NCI-H2107 treated with DMSO at 0.1 percent for 48 hours (cell line): Measurements from ENCODE around the gene PLAC1.

Experiments used
- DNase-seq: peaks from one replicate; lab custom pipeline; 2025; ENCODE audit not compliant: unreplicated experiment; lab: John Stamatoyannopoulos, UW

Gene PLAC1

DNA sequence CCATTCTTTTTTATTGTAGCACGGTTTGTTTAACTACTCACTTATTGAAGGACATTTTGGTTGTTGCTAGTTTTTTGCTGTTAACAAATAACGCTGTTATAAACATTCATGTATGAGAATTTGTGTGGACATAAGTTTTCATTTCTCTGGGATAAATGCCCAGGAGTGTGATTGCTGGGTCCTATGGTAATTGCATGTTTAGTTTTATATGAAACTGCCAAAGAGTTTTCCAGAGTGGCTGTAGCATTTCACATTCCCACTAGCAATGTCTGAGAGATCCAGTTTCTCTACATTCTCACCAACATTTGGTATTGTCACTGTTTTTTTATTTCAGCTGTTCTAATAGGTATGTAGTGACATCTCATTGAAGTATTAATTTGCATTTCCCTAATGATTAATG is 66.8 kb downstream of the PLAC1 start:
- DNase-seq = no peak

DNA sequence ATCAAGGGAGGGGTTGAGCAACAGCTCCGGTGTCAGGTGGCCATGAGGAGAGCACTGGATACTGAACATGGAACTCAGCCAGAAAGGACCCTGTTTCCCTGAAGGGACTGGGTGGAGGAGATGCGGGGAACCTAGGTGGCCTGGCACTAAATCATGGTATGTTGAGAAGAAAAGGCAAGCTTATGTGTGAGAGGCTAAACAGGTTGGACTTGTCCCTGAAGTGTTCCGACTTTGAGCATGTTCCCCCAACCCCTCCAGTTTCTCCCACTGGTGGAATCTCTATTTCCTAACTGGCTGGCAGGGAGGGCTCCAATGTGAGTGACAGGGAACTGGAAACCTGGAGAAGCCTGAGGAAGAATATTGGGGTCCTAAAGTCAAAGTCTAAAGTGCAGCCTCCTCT is 69.5 kb downstream of the PLAC1 start:
- DNase-seq = no peak

DNA sequence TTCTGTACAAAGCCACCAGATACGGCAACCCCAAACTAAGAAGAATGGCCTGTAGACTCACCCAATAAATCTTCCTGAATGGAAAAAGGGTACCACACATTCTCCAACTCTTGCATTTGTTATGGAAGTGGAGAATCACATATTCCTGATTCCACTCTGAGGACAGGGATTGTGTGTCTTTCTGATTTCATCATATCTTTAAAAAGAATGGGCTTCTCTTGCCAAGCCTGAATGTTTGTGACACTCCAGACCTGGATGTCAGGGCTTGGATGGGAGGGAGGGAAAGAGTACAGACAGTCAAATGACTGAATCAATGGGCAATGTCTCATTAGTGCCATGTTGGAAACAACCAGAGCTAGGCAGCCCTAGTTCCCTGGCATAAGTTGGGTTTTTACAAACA is 77.4 kb downstream of the PLAC1 start:
- DNase-seq = no peak

DNA sequence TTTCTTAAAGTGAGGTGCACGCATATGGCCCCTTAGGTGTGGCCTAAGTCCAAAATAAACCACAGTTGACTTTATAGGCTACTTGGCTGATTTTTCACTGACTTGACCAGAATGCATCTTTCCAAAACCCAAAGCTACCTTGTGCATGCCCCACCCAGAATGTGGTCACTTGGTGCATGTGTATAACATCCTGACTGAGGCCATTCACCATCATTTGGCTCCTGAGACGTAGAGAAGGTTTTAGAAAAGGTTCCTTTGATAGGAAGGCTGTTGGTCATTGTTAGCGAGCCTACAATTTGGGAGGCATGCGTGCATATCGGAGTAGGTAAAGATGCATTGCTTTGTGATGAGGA is 84.6 kb downstream of the PLAC1 start:
- no peak for DNase-seq

DNA sequence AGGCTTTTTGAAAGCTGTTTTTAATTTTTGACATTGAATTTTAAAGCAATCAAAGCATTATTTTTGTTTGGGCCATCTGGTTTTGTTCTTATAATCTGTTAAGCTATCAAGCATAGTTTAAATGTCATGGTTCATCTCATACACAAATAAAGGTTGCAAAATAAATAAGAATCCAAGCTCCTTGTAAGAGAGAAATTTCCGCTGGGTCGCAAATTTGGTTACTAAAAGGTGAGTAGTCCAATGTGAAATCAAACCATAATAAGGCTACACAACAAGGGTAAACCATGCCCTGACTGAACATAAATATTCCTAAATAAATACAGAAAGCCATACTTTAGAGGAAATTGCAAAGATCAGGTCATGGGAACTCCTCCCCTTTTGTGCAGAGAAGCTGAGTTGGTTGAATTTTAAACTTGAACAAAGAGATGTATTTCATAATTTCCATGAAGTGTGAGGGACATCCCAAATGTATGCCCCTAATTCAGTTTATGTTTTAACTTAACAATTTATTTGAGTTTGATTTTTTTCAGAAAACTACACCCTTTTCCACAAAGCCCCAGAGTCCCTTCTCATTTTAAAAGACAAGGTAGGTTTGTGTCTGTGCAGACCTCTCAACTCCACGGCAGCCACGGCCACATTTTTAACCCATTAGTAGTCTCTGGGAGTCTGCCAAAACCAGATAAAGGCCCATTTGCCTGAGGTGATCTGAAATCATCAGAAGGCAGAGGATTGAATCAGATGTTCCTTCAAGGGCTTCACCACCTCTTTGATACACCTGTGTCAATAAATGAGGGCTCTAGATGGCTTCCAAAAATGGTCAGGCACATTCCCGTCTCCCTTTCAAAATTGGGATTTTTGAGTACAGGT is 85.2 kb downstream of the PLAC1 start:
- no peak for DNase-seq

DNA sequence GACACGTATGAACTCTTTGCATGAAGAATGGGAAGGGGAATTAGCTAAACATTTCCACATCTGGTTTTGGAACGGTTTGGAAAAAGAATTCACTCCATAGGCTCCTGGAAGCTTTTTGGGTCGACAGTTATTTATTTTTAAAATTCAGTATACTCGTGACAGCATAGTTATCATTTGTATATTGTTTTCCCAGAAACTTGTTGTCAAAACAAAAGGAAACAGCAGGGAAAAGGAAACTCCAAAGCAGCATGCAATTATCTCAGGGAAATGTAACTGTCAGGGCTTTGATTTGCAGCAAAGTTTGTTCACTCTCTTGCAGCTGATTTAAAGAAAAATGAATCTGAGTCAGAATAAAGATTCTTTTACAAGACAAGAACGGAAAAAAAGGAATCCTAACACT is 86.5 kb downstream of the PLAC1 start:
- no peak for DNase-seq

DNA sequence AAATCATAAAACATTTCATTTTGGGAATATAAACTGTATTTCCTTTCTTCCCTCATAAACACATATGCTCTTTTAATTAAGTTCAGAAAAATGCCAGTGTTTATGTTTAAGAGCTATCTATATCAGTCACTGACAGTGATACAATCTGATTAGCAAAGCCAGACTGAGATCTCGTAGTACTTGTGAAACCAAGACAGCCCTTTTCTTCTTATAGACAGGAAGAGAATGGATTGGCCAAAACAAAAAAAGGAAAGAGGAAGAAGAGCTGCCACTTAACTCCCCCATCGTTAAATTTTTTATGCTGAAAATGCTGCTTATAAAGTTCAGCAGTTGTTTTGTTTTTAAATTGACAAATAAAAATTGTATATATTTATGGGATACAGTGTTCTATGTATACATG is 87.4 kb downstream of the PLAC1 start:
- no peak for DNase-seq

DNA sequence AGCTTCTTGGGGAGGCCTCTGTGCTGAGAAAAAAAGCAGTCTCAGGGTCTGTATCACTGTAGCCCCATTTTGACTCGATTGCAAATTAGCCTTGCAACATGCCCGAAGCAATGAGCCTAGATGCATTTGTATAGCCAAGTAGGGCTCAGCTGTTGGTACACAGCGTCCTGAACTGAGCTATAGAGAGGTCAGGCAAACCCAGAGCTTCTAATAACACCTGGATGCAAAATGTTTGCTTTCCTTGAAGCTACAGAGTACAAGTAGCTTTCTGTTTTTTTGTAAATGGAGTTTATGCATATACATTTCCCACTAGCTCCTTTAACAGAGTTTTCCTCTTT is 87.8 kb downstream of the PLAC1 start:
- DNase-seq = no peak

DNA sequence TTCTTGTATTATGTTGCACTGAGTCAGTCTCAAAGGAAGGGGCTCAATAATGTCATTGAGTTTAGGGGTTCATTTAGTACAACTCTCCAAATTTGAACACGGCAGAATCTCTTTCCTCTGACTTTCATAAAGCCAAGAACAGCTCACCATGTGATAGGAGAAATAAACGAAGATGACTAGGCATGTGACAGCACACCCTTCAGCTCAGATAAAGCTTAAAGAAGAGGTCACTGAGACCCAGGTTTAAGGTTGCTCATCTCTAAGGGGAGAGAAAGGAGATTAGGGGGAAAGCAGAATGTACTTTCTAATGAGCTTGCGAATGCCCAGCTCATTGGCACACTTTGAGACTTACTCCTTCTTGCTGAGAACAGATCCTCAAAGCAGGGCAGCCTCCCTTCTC is 89.0 kb downstream of the PLAC1 start:
- no peak for DNase-seq

DNA sequence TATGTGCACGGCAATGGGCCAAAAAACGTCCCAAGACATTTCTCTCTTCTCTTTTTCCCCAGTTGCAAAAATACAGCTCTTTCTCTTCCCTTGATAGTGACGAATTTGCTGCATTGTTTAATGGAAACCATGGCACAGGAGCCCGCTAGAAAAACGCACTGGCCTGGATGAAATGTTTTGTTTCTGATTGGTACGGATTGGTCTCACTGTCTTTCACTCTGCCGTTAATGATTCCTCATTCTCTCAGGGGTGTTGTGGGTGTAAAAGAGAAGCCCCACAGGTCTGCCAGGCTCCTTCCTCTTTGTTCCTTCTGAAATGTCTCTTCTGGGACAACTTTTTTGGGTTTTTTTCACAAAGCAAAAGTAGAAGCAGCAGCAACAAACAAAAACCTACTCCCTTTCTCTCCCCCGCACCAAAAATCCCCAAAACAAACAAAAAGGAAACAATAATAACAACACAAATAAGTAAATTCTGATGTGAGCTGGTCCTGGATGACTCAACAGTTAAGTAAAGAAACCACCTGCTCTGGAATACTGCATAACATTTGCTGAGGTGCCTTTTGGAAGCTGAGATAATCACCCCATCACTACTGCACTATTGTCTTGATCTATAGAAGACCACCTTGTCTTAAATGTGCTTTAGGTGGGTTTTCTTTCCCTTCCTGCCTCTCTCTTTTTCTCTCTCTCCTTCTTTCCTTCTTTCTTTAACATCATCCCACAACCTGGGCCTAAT is 89.8 kb downstream of the PLAC1 start:
- DNase-seq = no peak

DNA sequence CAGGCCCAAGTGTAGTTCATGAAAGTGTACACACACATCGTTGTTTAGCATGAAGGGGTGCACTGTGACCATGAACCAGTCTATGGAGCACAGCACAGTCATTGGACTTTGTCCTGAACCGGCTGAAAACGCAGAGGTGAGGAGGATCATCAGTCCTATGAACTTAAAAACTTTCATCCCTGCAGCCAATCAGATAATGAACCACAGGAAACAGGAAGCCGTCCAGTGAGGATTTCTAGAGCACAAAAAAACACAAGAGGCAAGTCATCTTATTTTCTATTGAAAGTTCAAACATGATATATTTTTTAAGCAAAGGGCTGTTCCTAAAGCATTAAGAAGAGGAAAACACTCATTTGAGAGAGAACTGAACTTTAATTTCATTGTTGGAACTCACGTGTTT is 91.8 kb downstream of the PLAC1 start:
- no peak for DNase-seq

DNA sequence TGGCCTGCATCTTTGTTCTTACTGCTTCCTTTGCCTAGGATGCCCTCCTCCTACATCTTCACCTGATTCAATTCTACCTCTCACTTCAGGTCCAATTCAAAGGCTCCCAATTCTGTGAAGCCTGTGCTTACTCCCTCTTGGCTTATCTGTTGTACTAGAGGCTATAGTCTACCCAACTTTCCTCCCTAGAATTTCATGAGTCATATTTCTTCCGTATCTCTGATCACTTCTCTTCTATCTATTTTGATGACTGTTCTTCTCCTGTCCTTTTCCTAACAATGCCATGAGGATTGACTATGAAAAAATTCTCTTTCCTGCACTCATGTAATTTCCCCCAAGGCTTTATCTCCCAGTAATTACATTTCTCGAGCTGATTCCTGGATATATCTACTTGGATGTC is 96.3 kb downstream of the PLAC1 start:
- DNase-seq = no peak

DNA sequence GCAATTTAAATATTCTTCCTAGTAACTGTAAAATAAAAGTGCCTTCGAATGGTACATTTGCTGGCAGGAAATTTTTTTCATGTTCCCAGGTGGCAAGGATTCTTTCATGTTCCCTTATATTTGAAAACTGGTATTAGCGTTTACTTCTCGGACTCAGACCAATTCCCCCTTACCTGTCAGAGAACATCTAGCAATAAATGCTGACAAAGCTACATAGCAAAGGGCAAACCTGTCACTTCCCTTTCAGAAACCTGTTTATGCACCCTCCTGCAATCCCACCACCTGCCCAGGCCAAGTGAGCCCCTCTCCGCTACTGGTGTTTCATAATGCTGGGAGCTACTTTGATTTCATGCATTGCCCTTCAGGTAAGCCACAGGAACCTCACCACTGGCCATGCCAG is 100.1 kb downstream of the PLAC1 start:
- no peak for DNase-seq

DNA sequence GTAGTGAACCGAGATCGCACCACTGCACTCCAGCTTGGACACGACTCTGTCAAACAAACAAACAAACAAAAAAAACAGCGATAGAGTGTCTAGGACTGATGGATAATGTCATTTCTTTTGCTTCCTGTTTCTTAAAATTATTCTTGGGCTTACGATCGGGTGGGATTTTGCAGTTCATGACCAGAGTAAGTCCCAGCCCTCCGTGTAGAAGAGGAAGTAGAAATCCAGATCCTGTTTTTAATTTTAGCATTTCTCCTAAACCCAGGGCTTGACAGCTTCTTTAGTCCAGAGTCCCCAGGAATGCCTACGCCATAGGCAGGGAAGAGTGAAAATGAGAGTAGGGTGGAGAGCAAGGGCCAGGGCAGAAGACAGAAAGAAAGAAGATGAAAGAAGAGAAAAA is 104.0 kb downstream of the PLAC1 start:
- DNase-seq = no peak

DNA sequence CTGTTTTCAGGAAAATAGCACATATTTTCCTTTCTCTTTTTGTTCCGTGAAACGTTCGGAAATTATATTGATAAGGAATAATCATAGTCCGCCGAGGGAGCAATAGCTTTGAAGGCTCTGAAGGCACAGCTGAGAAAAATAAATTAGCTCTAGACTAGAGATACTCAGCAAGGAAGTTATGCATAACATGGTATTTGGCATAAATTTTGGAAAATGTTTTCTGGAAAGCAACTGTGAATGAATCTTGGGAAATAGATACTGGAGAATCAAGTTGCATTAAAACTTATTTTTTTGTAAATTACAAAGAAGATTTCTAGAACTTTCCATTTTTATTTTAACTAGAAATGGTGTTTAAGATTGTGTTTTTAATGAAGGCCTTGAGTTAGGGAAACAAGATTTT is 105.9 kb downstream of the PLAC1 start:
- no peak for DNase-seq

DNA sequence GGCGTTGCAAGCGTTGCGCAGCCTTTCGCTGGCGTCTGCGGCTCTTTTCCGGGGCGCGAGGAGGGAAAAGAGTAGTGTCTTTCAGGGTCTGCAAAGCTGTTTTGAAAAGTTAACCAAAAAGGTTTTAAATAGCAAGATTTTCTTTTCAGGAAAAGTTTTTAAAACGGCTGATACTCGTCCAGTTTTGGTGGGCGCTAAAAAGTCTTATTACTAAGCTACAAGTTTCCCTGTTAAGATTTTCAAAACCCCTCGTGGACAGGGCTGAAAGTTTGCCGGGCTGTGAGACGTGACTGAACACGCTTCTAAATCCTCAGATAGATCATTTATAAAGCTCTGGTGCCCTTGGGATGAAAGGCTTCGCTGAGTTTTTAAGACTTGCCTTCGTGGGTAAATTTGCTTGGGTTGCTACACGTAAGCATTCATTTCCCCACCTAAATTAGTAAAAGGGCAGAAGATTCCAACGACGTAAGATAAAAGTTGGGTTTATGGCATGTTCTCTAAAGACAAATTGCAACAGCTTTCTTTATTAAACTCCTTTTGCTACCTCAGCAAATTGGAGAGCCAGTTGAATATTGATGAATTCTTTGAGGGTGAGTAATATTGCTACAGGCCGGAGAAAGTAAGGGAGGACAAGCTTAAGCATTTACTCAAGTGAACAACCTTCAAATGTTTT is 106.8 kb downstream of the PLAC1 start:
- DNase-seq = no peak

DNA sequence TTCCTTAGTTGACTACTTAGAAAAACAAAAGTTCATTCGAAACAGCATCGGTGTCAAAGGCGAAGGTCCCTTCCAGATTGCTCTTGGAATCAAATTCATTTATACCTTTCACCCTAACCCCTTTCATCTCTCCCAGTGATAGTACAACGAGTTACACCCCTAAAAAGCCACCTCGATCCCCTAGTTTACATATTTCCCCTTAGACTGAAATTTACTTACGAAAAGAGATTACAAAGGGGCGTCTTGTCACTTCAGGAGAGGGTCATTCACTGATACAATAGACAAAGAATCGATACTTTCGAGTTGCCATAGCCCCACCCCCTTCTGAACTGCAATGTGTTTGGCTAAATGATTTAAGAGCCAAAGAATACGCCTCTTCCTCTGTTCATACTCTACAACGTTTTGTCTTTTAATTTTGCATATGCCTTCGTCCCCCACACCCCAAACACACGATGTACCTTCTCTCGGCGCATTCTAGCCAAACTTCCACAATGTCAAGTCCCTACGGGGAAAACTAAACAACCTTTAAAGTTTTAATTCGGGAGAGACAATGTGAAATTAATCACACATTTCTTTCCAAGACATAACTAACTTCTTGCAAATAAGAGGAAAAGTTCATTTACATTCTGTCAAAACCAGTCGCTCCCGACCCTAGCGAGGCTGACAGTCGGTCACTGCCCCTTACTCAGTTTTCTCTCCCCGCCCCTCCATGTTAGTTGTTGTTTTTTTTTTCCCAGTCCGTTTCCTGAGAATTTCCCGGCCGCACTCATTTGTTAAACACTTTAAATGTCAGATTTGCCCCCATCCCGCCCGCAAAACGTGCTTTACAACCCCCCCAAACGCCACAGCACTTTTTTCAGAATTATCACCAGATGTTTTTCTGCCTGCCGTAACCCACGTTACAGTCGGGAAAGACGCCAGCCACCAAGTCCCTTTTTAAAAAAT is 109.7 kb downstream of the PLAC1 start:
- peak; percentile 19 for DNase-seq

DNA sequence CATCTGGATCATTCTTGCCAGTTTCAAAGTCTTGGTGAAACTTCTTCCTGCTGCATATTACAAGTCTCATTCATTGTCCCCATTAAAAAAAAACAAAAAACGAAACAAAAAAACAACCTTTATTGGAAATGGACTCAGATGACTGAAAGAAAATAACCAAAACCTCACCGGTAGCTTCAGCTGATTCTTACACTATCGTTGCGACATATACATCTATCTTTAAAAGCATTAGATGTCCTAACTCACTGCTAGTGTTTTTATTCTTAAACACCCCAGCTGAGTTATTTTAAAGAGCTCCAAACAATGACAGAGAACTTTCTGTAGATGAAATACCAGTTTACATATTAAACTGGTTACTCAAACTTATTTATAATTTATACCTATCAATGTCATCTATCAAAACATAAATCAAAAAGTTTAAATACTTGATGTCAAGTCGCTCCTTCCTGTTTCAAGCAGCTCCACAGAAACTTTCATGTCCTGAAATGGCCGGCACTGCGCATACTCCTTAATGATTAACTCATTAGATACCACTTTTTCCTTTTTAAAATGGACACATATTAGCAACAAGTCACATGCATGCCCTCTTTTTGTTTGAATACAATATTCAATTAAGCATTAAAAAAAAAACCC is 111.1 kb downstream of the PLAC1 start:
- DNase-seq = no peak

DNA sequence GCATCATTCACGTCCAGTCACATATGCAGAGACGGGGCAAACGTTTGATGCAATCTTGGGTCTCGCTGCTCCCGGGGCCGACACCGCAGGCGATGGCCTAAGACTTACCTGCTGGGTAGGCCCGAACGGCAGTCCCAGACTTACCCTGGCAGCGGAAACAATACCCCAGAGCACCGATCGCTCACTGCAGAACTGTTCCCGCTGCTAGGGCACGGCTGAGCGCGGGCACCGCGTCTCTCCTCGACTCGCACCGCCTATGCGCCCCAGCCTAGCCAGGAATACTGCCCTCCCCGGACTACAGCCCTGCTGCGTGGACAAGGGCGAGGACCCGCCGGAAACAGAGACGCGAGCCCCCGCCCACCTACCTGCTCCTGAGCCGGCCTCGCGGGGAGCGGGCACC is 112.1 kb downstream of the PLAC1 start:
- DNase-seq = no peak

DNA sequence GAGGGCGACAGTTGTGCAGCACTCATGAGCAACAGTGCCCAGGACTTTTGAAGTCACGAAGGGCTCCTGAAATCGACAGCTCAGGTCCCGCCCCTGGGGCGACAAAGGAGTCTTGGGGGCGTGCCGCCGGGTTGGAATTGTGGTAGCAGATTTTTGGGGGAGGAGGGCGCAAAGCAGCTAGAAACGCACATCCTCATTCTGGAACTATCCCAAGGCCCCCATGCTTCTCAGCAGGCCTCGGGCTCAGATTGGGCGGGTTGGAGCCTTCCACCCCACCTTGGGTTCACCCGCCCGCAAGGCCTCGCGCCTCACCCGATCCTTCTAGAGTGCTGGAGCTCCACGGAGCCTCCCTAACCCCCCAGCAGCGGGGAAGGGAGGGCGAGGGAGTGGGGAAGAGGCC is 112.8 kb downstream of the PLAC1 start:
- no peak for DNase-seq
